ENCODE data around the gene POLR3E.

DNA sequence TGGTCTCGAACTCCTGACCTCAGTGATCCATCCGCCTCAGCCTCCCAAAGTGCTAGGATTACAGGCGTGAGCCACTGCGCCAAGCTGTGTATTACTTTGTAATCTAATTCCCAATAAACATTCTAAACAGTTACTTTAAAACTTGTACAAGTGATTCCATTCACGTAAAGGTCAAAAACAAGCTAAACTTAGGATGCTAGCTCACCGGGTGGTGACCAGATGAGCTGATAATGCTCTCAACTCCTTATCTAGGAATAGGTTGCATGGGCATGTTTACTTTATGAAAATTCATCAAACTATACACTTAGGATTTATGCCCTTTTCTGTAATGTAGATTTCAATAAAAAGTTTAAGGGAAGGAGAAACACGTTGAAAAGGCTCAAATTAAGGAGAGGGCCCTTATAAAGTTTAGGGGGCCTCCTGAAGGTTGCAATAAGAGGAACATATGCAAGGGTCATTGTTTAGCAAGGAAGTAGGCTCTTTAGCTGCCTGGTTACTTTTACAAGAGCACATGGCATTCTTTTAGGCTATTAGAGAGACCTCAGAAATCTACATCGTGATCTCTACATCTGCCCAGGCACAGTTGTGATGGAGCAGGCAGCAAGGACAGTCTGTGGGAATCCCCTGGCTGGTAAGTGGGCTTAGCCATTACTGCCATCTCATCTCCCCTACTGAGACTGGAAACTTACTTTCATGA, 63.9 kb downstream of the POLR3E start:
- TF ChIP-seq CTCF (conservative IDR thresholded peaks at IDR 0.05) (no peak), ZFX (IDR thresholded peaks at IDR 0.05) (no peak)

Measured in C4-2B (cell line).